ENCODE results near the gene MASP1.

Gene MASP1, protein sequence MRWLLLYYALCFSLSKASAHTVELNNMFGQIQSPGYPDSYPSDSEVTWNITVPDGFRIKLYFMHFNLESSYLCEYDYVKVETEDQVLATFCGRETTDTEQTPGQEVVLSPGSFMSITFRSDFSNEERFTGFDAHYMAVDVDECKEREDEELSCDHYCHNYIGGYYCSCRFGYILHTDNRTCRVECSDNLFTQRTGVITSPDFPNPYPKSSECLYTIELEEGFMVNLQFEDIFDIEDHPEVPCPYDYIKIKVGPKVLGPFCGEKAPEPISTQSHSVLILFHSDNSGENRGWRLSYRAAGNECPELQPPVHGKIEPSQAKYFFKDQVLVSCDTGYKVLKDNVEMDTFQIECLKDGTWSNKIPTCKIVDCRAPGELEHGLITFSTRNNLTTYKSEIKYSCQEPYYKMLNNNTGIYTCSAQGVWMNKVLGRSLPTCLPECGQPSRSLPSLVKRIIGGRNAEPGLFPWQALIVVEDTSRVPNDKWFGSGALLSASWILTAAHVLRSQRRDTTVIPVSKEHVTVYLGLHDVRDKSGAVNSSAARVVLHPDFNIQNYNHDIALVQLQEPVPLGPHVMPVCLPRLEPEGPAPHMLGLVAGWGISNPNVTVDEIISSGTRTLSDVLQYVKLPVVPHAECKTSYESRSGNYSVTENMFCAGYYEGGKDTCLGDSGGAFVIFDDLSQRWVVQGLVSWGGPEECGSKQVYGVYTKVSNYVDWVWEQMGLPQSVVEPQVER

DNA sequence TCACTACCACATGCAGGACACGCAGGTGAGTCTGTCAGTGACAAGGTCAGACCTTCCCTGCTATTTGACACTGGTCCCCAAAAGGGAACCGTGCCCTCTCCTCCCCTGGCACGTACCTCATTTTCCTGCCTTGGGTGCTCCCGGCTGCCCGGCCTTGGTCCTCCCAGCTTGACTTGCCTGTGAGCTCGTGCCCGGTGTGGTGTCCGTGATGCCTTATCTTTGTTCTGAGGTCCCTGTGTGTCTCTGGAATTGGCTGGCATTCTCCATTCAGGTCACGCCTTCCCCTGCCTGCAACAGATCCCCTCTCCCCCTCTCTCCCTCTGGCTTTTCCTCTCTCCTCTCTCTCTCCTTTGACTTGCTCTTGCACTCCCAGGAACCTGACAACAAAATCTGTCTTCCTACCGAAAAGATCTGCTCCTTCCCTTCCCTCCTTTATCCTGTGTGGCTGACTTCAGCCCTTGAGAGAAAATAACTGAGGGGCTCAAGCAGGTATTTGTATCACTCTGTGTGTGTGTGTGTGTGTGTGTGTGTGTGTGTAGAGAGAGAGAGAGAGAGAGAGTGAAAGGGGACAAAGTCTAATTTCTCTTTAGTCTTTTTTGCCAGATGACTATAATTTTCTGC, at the start of gene MASP1:
TSS of gene MASP1 (minus strand) at position 226 of the 621 bp plus-strand sequence. CDS start at position 121, 105 bp downstream.
- DNase-seq (ENCODE audit: insufficient read length, low spot score), result no peak
- TF ChIP-seq, protein P1, sequence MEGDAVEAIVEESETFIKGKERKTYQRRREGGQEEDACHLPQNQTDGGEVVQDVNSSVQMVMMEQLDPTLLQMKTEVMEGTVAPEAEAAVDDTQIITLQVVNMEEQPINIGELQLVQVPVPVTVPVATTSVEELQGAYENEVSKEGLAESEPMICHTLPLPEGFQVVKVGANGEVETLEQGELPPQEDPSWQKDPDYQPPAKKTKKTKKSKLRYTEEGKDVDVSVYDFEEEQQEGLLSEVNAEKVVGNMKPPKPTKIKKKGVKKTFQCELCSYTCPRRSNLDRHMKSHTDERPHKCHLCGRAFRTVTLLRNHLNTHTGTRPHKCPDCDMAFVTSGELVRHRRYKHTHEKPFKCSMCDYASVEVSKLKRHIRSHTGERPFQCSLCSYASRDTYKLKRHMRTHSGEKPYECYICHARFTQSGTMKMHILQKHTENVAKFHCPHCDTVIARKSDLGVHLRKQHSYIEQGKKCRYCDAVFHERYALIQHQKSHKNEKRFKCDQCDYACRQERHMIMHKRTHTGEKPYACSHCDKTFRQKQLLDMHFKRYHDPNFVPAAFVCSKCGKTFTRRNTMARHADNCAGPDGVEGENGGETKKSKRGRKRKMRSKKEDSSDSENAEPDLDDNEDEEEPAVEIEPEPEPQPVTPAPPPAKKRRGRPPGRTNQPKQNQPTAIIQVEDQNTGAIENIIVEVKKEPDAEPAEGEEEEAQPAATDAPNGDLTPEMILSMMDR (IDR thresholded peaks at IDR 0.05; ENCODE audit: insufficient read depth, missing control alignments), result no peak
- no peak for FAIRE-seq

DNA sequence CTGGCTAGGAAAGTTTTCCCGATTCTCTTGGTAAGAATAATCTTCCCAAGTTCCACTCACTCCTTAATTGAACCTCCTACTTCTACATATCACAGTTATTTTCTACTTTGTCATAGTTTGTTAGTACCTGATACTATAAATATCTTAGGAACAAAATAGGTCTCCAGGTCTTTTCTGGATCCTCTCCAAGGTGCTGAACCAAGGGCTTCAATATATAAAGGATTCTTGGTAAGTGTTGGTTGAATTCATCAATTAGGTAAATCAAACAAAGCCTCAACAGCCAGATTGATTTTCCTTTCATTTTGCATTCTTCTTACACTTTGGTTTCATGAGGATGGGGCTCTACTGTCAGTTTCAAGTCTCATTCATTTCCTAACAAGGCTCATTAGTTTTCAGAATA, 49.0 kb upstream of the MASP1 start:
- no peak for DNase-seq (ENCODE audit: insufficient read length, low spot score)
- no peak for FAIRE-seq
- TF ChIP-seq, protein P1 (IDR thresholded peaks at IDR 0.05; ENCODE audit: insufficient read depth, missing control alignments), result no peak

DNA sequence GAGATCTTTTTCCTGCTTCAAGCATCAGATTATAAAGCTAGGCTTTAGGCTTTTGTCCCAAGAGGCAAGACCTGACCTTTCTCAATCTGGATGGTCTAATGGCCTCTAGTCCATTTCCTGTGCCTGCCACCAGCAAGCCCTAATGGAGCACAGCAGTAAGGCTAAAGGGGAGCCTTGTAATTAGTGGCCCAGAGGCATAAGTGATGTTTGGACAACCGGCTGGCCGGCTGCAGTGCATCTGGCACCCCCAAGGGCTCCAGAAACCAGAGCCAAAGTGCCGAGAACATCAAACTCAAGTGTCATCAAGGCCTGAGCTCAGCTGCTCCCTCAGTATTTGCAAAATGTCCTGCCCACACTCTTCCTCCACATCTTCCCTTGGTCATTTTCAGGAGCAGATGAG, 44.8 kb upstream of the MASP1 start:
- no peak for FAIRE-seq
- no peak for DNase-seq (ENCODE audit: insufficient read length, low spot score)
- TF ChIP-seq, protein P1 (IDR thresholded peaks at IDR 0.05; ENCODE audit: insufficient read depth, missing control alignments), result no peak

DNA sequence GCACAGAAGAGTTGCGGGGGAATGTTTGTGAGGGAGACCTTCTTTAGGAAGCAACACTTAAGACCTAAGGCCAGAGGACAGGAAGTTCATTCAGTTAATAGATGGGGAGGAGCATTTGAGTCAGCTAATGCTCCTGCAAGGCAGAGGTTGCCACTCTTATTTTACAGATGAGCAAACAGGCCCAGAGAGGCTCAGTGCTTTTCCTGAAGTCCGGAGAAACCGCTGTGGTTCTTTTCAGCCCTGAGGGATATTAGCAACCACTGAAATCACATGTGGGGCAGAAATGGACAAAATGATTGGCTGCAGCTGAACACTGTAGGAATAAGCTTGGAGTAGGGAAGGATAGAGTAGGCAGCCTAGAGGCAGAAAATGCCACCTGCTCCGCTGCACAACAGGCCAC, 43.4 kb upstream of the MASP1 start:
- DNase-seq (ENCODE audit: insufficient read length, low spot score), result no peak
- TF ChIP-seq, protein P1 (IDR thresholded peaks at IDR 0.05; ENCODE audit: insufficient read depth, missing control alignments), result no peak
- no peak for FAIRE-seq

DNA sequence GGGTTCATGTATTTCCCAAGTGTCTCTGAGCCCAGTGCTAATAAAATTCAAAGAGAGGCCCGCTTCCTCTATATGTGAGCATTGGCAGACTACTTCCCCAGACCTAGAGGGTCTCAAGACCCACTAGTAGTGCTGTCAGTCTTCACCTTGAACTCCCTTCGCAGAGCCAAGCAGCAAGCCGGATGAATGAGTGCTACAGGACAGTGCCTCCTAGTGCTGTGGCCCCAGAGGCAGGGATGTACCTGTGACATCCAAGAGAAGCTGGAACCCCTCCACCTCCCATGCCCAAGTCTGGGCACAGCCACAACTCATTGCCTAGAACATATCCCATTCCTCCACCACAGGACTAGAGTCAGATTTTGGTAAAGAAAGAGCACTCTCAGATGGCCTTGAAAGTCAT, 37.2 kb upstream of the MASP1 start:
- TF ChIP-seq, protein P1 (IDR thresholded peaks at IDR 0.05; ENCODE audit: insufficient read depth, missing control alignments), result no peak
- FAIRE-seq, result no peak

DNA sequence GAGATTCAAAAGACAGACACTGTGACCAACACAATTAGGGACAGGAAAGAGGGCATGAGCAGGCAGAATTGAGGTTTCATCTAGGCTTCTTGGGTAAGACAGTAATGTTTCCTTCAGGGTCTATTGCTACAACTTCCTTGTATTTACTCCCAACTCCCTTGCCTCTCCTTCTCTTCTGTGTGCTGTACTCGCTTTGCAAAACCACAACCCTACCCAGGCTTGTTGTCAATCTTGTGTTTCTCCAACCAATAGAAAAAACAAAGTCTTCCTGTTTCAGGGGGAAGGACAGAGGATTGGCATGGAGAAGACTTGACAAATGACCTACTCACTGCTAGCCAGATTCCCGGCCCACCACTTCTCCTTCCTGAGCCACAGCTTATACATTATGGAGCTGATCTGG, 36.3 kb upstream of the MASP1 start:
- DNase-seq (ENCODE audit: insufficient read length, low spot score) (no peak), FAIRE-seq (no peak)
- TF ChIP-seq, protein P1 (IDR thresholded peaks at IDR 0.05; ENCODE audit: insufficient read depth, missing control alignments), result no peak

More for the DNA sequence above, 37.2 kb upstream of the MASP1 start:
- no peak for DNase-seq (ENCODE audit: insufficient read length, low spot score)

Data from D721Med (cell line).